Fibroblast of lung (primary cell): Measurements from ENCODE around the gene KRTAP10-5.

Experiments used
- CTCF ChIP-seq, 2 donors: IDR thresholded peaks in 1 of 2; conservative IDR thresholded peaks in 1 of 2; 1 replicate in 1 of 2; 2 replicates in 1 of 2; pipeline ENCODE4 v1.5.1; 2011 to 2012; ENCODE audit warnings: low read length in 2 of 2, control low read depth in 1 of 2, inconsistent platforms in 1 of 2, low read depth in 1 of 2, mild to moderate bottlenecking in 1 of 2
- EZH2 ChIP-seq: IDR thresholded peaks from 2 replicates; pipeline ENCODE4 v1.5.1; 2012; ENCODE audit warnings: low read length, control low read depth, mild to moderate bottlenecking; ENCODE audit errors: missing control alignments

- TF ChIP-seq CTCF (conservative IDR thresholded peaks at IDR 0.05 in 1 of 2, IDR thresholded peaks at IDR 0.05 in 1 of 2; ENCODE audit: low read depth in 1 of 2, low read length in 2 of 2) (no peak), EZH2 (no peak)
These were observed 12.3 kb upstream of the KRTAP10-5 start, which contains the start of gene KRTAP10-6 for GRCh38 chr21:44592446-44593311.
